Measurements from ENCODE around the gene COX14. TPM values are rescaled to one million over a fixed set of nuclear protein-coding genes. Genes with fewer than 3 reads are reported as not detected.

The COX14 gene
- polyA plus RNA-seq (2013, experiment 1 of 4): 31.3 TPM
- polyA plus RNA-seq (2013, experiment 2 of 4): 30.8 TPM
- 28.9 TPM for polyA plus RNA-seq (2013, experiment 3 of 4)
- polyA plus RNA-seq (2013, experiment 4 of 4): 29.7 TPM

GRCh38 chr12:50111693-50112455 lies at the start of gene COX14:
COX14 (plus strand) TSS chr12:50112236; CDS start chr12:50120044, 7,808 bp downstream.
- Histone ChIP-seq H3K4me1 (ENCODE audit: control insufficient read depth, insufficient read depth, low read length) (peaks cover 25% of the 10 kb centered on the region), H3K27ac (ENCODE audit: insufficient read depth, low read depth, low read length, poor library complexity, severe bottlenecking) (peak within 1 kb of the TSS; percentile 87), H3K27me3 (ENCODE audit: control insufficient read depth, insufficient read depth, low read length, poor library complexity, severe bottlenecking) (no peaks in the 10 kb centered on the region), H3K36me3 (ENCODE audit: control insufficient read depth, insufficient read depth, low read length) (no peaks in the 10 kb centered on the region), H3K9me3 (ENCODE audit: control insufficient read depth, low read length) (no peaks in the 10 kb centered on the region), H3K4me3 (ENCODE audit: insufficient read depth, low read depth, low read length) (peak within 1 kb of the TSS; percentile 78)
- WGBS, 2 experiments: 0% methylated on average over 59 of the region's 59 CpGs

DNA sequence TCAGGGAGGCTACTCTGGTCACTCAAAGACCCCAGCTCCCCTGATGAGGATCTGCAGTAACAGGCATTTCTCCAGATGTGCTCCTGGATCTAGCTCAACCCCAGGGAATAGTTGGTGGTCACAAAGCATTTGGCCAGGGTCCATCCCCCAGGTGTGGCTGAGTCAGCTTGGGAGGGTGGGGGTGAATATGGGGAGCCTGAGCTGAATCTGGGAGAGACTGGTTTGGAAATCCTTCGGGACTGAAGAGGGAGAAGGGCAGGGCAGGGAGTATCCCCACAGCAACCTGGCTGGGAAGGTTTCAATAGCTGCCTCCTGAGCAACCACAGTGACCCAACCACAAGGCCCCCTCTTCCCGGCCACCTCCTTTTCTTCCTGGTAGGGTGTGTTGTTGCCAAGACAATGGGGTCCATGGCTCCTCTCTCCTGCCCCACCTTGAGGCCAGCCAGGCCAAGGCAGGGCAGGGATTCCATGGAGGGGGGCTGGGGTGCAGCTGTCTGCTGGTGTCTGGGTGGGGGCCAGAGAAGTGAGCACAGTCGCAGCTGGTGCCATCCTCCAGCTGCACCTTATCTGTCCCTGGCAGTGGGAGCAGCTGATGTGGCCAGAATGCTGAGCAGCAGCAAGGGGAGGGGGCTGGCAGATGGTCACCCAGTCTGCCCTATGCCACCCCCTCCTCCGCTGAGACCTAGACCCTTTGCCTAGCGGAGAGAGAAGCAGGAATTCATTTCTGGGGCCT lies 49.1 kb upstream of the COX14 start:
- Histone ChIP-seq H3K9me3 (ENCODE audit: control insufficient read depth, low read length) (no peaks in the 10 kb centered on the region), H3K4me1 (ENCODE audit: control insufficient read depth, insufficient read depth, low read length) (peaks cover 9% of the 10 kb centered on the region), H3K4me3 (ENCODE audit: insufficient read depth, low read depth, low read length) (no peak overlapping the region), H3K27me3 (ENCODE audit: control insufficient read depth, insufficient read depth, low read length, poor library complexity, severe bottlenecking) (peaks cover 23% of the 10 kb centered on the region), H3K27ac (ENCODE audit: insufficient read depth, low read depth, low read length, poor library complexity, severe bottlenecking) (no peak overlapping the region), H3K36me3 (ENCODE audit: control insufficient read depth, insufficient read depth, low read length) (no peaks in the 10 kb centered on the region)
- 90 to 91% methylated on average over 5 of the region's 5 CpGs for WGBS, 2 experiments

DNA sequence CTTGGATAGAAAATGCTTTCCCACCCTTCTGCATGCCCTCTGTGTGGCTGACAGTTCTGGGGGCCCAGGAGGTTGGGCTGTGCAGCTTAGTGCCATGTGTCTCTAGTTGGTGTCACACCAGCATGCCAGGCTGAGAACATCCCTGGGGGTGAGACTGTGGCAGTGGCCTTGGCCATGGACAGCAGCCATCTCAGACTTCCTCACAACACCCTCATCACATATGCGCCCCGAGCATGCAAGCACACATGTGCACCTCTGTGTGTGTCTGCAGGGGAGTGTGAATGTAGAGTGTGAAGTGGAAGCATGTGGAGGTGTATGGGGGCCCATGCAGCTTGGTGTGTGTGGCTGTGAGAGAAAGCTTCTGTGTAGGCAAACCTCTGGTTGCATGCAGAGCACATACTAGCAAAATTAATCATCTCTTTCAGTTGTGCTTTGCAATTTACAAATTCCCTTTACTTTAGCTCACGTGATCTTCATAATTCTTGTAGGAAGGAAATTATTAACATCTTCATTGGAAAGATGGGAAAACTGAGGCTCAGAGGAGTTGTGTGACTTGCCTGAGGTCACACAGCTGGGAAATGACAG lies 46.2 kb upstream of the COX14 start:
- peak overlapping the region; percentile 83 for H3K27ac ChIP-seq (ENCODE audit: insufficient read depth, low read depth, low read length, poor library complexity, severe bottlenecking)
- no peak overlapping the region for H3K4me3 ChIP-seq (ENCODE audit: insufficient read depth, low read depth, low read length)
- no peaks in the 10 kb centered on the region for H3K36me3 ChIP-seq (ENCODE audit: control insufficient read depth, insufficient read depth, low read length)
- no peaks in the 10 kb centered on the region for H3K27me3 ChIP-seq (ENCODE audit: control insufficient read depth, insufficient read depth, low read length, poor library complexity, severe bottlenecking)
- no peaks in the 10 kb centered on the region for H3K9me3 ChIP-seq (ENCODE audit: control insufficient read depth, low read length)
- peaks cover 9% of the 10 kb centered on the region for H3K4me1 ChIP-seq (ENCODE audit: control insufficient read depth, insufficient read depth, low read length)
- 89 to 100% methylated on average over 1 to 3 of the region's 3 CpGs for WGBS, 2 experiments

GRCh38 chr12:50066402-50066801 lies 45.6 kb upstream of the COX14 start:
- Histone ChIP-seq H3K4me1 (ENCODE audit: control insufficient read depth, insufficient read depth, low read length) (peaks cover 9% of the 10 kb centered on the region), H3K36me3 (ENCODE audit: control insufficient read depth, insufficient read depth, low read length) (no peaks in the 10 kb centered on the region), H3K27me3 (ENCODE audit: control insufficient read depth, insufficient read depth, low read length, poor library complexity, severe bottlenecking) (no peaks in the 10 kb centered on the region), H3K4me3 (ENCODE audit: insufficient read depth, low read depth, low read length) (no peak overlapping the region), H3K9me3 (ENCODE audit: control insufficient read depth, low read length) (no peaks in the 10 kb centered on the region), H3K27ac (ENCODE audit: insufficient read depth, low read depth, low read length, poor library complexity, severe bottlenecking) (peak overlapping the region; percentile 83)
- WGBS, 2 experiments: 53 to 56% methylated on average over 5 of the region's 5 CpGs

- no peaks in the 10 kb centered on the region for H3K9me3 ChIP-seq (ENCODE audit: control insufficient read depth, low read length)
- peaks cover 19% of the 10 kb centered on the region for H3K4me1 ChIP-seq (ENCODE audit: control insufficient read depth, insufficient read depth, low read length)
- H3K36me3 ChIP-seq (ENCODE audit: control insufficient read depth, insufficient read depth, low read length): no peaks in the 10 kb centered on the region
- no peaks in the 10 kb centered on the region for H3K27me3 ChIP-seq (ENCODE audit: control insufficient read depth, insufficient read depth, low read length, poor library complexity, severe bottlenecking)
- no peak overlapping the region for H3K4me3 ChIP-seq (ENCODE audit: insufficient read depth, low read depth, low read length)
- WGBS, 2 experiments: 94 to 99% methylated on average over 5 of the region's 5 CpGs
- no peak overlapping the region for H3K27ac ChIP-seq (ENCODE audit: insufficient read depth, low read depth, low read length, poor library complexity, severe bottlenecking)
These were observed 43.0 kb upstream of the COX14 start for GRCh38 chr12:50069069-50069468.

DNA sequence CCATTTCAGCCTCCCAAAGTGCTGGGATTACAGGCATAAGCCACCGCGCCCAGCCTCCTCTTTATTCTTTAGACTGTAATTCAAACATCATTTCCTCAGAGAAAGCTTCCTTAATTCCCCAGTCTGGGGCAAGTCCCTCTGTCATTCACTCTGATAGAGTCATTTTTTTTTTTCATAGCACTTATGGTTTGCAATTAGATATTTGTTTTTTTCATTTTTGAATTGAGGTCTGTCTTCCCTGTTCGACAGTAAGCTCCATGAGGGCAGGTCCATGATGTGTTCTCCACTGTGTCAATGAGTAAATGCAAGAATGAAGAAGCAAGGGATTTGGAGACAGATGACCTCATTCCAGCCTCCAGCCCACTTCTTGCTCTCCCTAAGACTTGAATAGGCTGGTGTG lies 42.5 kb upstream of the COX14 start:
- Histone ChIP-seq H3K4me3 (ENCODE audit: insufficient read depth, low read depth, low read length) (no peak overlapping the region), H3K36me3 (ENCODE audit: control insufficient read depth, insufficient read depth, low read length) (no peaks in the 10 kb centered on the region), H3K27ac (ENCODE audit: insufficient read depth, low read depth, low read length, poor library complexity, severe bottlenecking) (no peak overlapping the region), H3K9me3 (ENCODE audit: control insufficient read depth, low read length) (no peaks in the 10 kb centered on the region), H3K4me1 (ENCODE audit: control insufficient read depth, insufficient read depth, low read length) (peaks cover 19% of the 10 kb centered on the region), H3K27me3 (ENCODE audit: control insufficient read depth, insufficient read depth, low read length, poor library complexity, severe bottlenecking) (no peaks in the 10 kb centered on the region)
- WGBS, 2 experiments: 92 to 93% methylated on average over 3 of the region's 3 CpGs

DNA sequence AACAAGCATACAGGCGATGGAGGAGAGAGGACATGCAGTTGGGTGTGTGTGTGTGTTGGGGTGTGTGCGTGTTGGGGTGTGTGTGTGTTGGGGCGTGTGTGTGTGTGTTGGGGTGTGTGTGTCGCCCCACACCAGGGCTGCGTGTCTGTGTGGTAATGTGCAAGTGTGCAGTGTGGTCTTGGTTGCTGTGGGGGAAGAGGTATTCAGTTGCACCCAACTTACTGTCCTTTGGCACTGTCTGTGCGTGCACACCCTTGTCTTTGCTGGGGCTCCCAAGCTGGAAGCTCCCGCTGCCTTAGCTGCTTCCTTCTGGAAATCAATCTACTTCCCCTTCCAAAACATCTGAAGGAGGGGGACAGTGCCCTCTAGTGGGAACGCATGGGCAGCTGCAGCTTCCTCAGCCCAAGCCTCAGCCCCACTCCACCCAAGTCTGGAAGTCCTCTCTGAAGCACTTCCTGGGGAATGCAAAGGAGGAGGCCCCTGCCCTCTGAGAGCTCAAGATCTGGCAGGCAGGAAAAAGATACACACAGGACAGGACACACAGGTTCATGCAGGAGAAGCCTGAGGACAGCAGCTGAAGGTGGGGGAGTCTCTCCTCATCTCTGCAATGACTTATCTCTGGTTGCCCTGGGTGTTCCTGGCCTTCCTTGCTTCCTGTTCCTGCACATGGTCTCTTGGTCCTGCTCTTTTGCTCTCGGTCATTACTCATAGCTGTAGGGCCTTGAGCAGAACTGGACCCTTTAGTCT lies 41.5 kb upstream of the COX14 start:
- H3K4me3 ChIP-seq (ENCODE audit: insufficient read depth, low read depth, low read length): no peak overlapping the region
- 60 to 61% methylated on average over 9 of the region's 9 CpGs for WGBS, 2 experiments
- no peak overlapping the region for H3K27ac ChIP-seq (ENCODE audit: insufficient read depth, low read depth, low read length, poor library complexity, severe bottlenecking)
- H3K36me3 ChIP-seq (ENCODE audit: control insufficient read depth, insufficient read depth, low read length): no peaks in the 10 kb centered on the region
- H3K4me1 ChIP-seq (ENCODE audit: control insufficient read depth, insufficient read depth, low read length): peaks cover 17% of the 10 kb centered on the region
- H3K9me3 ChIP-seq (ENCODE audit: control insufficient read depth, low read length): no peaks in the 10 kb centered on the region
- H3K27me3 ChIP-seq (ENCODE audit: control insufficient read depth, insufficient read depth, low read length, poor library complexity, severe bottlenecking): no peaks in the 10 kb centered on the region

GRCh38 chr12:50072198-50072907 lies 39.7 kb upstream of the COX14 start:
- Histone ChIP-seq H3K4me3 (ENCODE audit: insufficient read depth, low read depth, low read length) (no peak overlapping the region), H3K27ac (ENCODE audit: insufficient read depth, low read depth, low read length, poor library complexity, severe bottlenecking) (no peak overlapping the region), H3K36me3 (ENCODE audit: control insufficient read depth, insufficient read depth, low read length) (no peaks in the 10 kb centered on the region), H3K9me3 (ENCODE audit: control insufficient read depth, low read length) (no peaks in the 10 kb centered on the region), H3K27me3 (ENCODE audit: control insufficient read depth, insufficient read depth, low read length, poor library complexity, severe bottlenecking) (no peaks in the 10 kb centered on the region), H3K4me1 (ENCODE audit: control insufficient read depth, insufficient read depth, low read length) (peaks cover 10% of the 10 kb centered on the region)
- WGBS, 2 experiments: 62% methylated on average over 10 of the region's 10 CpGs

- Histone ChIP-seq H3K27ac (ENCODE audit: insufficient read depth, low read depth, low read length, poor library complexity, severe bottlenecking) (no peak overlapping the region), H3K4me3 (ENCODE audit: insufficient read depth, low read depth, low read length) (no peak overlapping the region), H3K27me3 (ENCODE audit: control insufficient read depth, insufficient read depth, low read length, poor library complexity, severe bottlenecking) (no peaks in the 10 kb centered on the region), H3K4me1 (ENCODE audit: control insufficient read depth, insufficient read depth, low read length) (peaks cover 10% of the 10 kb centered on the region), H3K36me3 (ENCODE audit: control insufficient read depth, insufficient read depth, low read length) (no peaks in the 10 kb centered on the region), H3K9me3 (ENCODE audit: control insufficient read depth, low read length) (no peaks in the 10 kb centered on the region)
- WGBS, 2 experiments: 82 to 86% methylated on average over 7 of the region's 7 CpGs
These were observed 38.8 kb upstream of the COX14 start for GRCh38 chr12:50073206-50073605.

Measured in ectodermal cell (in vitro differentiated cells).